Kidney epithelial cell (primary cell): Measurements from ENCODE around the gene P3H4. TPM values are rescaled to one million over a fixed set of nuclear protein-coding genes. Genes with fewer than 3 reads are reported as not detected.

Experiments
- DNase-seq: peaks from one replicate; pipeline ENCODE4 v3.0.0-alpha.2; 2010; ENCODE audit warnings: low read depth
- H3K27me3 ChIP-seq: 2 replicates; pipeline ENCODE4 v1.6.0; 2011; ENCODE audit warnings: low read length; ENCODE audit not compliant: control insufficient read depth, insufficient read depth
- H3K36me3 ChIP-seq: 2 replicates; pipeline ENCODE4 v1.5.1; 2011; ENCODE audit warnings: low read length; ENCODE audit not compliant: control insufficient read depth, insufficient read depth
- H3K4me3 ChIP-seq: 2 replicates; pipeline ENCODE4 v1.5.1; 2011; ENCODE audit warnings: low read depth, mild to moderate bottlenecking, control low read depth, low read length
- total RNA-seq: library from RNA; depleted of rRNA; stranded (reverse); fragments of >200 nt; gene quantifications from 2 replicates; pipeline ENCODE4 v1.2.3, GENCODE V29; 2015
- TF ChIP-seq, protein P1 (sequence below): IDR thresholded peaks from 2 replicates; pipeline ENCODE4 v1.5.1; 2011; ENCODE audit warnings: mild to moderate bottlenecking, moderate library complexity, low read length, control low read depth, inconsistent platforms; ENCODE audit not compliant: insufficient read depth, poor library complexity, severe bottlenecking

The P3H4 gene
- total RNA-seq, 1 donor from 2014 or later, result 50.5 TPM

DNA sequence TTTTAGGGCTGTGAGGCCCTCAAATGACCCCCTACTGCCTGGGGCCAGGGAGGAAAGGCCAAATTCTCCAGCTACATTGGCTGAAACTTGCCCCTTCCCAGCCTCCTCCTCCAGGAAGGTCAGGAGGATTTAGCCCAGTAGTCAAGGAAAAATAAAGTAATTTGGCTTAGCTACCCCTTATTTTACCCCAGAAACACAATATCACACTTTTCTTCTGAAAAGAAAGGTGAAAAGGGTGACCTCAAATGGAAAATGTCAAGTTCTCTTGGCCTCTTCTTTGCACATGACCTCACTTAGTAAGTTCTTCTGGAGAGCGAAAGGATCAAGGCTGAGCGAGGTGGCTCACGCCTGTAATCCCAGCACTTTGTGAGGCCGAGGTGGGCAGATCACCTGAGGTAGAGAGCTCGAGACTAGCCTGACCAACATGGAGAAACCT is 17.2 kb downstream of the P3H4 start:
- no peak for DNase-seq
- no peak overlapping the region for H3K4me3 ChIP-seq
- H3K36me3 ChIP-seq, result no peaks in the 10 kb centered on the region
- TF ChIP-seq, protein P1, sequence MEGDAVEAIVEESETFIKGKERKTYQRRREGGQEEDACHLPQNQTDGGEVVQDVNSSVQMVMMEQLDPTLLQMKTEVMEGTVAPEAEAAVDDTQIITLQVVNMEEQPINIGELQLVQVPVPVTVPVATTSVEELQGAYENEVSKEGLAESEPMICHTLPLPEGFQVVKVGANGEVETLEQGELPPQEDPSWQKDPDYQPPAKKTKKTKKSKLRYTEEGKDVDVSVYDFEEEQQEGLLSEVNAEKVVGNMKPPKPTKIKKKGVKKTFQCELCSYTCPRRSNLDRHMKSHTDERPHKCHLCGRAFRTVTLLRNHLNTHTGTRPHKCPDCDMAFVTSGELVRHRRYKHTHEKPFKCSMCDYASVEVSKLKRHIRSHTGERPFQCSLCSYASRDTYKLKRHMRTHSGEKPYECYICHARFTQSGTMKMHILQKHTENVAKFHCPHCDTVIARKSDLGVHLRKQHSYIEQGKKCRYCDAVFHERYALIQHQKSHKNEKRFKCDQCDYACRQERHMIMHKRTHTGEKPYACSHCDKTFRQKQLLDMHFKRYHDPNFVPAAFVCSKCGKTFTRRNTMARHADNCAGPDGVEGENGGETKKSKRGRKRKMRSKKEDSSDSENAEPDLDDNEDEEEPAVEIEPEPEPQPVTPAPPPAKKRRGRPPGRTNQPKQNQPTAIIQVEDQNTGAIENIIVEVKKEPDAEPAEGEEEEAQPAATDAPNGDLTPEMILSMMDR, result no peak
- no peaks in the 10 kb centered on the region for H3K27me3 ChIP-seq

DNA sequence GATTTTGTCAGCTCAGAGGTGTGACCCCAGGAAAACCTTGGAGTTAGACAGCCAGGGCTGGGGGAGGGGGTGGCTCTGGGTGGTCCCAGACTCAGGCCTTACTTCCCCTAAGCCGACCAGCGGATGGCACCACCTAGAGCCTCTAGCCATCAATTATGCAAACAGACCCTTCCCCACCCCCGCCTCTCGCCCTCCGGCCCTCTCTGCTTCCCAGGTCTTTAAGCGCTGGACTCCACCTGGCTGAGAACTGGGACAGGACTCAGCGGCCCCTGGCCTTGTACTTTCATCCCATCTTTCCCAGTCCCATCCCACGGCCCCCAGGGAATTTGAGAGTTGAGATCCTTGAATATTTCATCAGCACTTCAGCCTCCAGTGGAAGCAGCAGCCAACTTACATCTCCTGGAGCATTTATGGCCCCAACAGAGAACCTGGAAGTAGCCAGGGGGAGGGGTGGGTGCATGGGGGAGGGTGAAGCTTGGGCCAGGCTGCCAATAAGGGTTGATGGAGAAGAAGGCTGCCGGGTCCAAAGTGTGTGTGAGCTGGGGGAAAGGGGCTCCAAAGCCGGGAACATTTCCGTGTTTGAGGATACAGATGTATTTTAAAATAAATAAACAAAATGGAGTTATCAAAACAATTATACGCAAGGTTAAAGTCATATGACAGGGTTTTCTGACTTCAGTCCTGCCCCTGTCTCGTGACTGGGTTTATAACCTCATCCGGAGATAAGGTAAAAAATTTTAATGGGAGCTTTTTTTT is 17.8 kb downstream of the P3H4 start:
- DNase-seq, result no peak
- TF ChIP-seq, protein P1, result no peak
- Histone ChIP-seq H3K36me3 (no peaks in the 10 kb centered on the region), H3K4me3 (no peak overlapping the region), H3K27me3 (no peaks in the 10 kb centered on the region)

DNA sequence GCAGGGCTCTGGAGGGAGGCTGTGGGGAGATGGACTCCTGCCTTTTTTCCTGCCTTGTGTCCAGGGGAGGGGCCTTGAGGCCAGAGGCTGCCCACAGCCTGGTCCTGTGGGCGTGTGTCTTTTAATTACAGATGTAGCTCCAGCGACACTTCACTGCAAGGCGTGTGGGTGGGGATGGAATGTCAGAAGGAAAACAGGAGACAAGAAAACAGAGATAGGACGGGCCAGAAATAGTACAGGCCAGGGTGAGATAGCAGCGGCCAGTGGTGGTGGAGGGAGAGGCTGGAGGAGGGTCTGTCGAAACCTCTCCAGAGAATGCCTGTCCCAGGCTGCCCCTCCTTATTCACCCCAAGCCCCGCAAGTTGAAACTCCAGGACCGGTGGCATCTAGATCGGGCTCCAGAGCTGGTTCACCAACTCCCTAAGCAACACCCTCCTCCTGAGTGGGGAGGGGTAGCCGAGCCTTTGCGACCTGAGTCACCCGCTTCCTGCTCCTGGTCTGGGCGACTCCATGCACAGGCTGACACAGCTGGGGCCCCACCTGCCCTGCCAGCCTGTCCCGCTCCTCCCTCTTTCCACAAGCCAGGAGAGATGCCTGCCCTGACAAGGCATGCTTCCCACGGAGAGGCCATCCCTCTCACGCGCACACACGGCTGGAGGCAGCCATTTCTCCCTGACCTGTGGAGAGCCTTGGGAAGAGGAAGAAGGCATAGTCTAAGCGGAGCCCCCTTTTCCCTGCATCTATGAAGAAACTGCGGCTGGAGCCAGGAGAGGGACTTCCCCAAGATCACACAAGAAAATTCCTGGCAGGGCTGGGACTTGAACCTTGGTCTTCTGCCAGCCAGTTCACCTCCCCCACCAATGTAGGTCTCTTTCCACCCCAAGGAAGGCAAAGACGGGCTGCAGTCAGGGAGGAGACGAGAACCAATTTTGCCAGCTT is 18.6 kb downstream of the P3H4 start:
- Histone ChIP-seq H3K27me3 (no peaks in the 10 kb centered on the region), H3K36me3 (no peaks in the 10 kb centered on the region), H3K4me3 (no peak overlapping the region)
- TF ChIP-seq, protein P1, result no peak
- no peak for DNase-seq

DNA sequence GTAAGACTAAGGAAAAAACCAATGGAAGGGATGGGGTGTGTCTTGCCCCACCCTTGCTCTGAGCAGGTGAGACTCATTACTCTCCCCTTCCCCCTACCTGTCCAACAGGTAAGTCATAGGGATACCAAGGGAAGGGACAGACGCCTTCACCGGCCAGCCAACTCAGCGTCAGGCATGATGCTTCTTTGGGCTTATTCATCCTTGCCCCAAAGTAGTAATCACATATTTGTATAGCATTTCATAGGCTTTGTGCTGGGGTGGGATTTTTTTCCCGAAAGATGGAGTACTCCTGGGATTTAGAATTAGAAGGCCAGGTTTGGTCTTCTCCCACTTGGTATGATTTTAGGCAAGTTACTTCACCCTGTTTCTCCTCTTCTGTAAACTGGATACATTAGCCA is 24.7 kb downstream of the P3H4 start:
- TF ChIP-seq, protein P1, result no peak
- no peak for DNase-seq
- Histone ChIP-seq H3K36me3 (no peaks in the 10 kb centered on the region), H3K27me3 (no peaks in the 10 kb centered on the region), H3K4me3 (no peak overlapping the region)

DNA sequence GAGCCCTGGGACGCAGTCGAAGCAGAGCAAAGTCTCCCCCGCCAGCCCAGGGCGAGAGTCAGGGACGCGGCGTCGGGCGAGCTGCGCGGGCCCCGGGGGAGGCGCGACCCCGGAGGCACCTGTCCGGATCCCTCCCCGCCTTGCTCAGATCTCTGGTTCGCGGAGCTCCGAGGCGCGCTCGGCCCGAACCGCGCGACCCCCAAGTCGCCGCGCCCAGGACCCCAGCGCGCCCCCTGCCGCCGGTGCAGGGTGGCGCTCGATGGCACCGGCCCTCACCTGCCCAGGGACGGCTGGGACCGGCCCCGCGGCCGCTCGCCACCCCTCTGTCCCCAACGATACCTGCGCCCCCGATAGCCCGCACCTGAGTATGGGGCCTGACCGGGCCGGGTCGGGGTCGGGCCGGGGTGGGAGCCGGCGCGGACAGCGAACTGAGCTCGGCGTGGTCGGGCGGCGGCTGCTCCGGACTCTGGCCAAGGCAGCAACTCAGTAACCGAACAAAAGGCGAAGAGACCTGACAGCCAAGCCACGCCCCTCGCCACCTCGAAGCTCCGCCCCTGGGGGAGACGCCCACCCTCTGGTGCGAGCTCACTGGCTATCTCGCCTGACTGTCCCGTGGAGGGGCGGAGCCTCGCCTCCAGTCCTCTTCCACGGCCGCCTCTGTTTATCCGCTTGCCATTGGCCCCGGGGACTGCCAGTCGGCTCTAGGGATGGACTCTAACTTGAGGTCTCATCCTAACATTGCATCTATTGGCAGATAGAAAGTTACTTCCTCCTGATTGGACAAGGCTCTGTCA is 25.3 kb downstream of the P3H4 start, which contains the start of gene JUP:
JUP (minus strand) TSS at position 485 of the 794 bp plus-strand sequence. CDS start 14,857 bp downstream, outside the sequence.
- no peaks in the 10 kb centered on the region for H3K27me3 ChIP-seq

More for the DNA sequence above, 25.3 kb downstream of the P3H4 start, which contains the start of gene JUP:
- DNase-seq, result peak; percentile 99
- H3K36me3 ChIP-seq, result no peaks in the 10 kb centered on the region
- peak within 1 kb of the TSS; percentile 78 for H3K4me3 ChIP-seq
- TF ChIP-seq, protein P1, result no peak
